BE2C (cell line): ENCODE measurements around the gene GRAMD2B.
A peak's percentile ranks its signal among the peaks of the same experiment; 100 is the strongest.

Experiments
- DNase-seq: peaks from one replicate; pipeline ENCODE4 v3.0.0-alpha.2; 2020
- H3K27me3 ChIP-seq: fragments of 250-450 bp; sonication (Bioruptor Pico); 2 replicates; pipeline ENCODE4 v1.5.1; 2020; ENCODE audit warnings: mild to moderate bottlenecking
- H3K36me3 ChIP-seq: fragments of 250-450 bp; sonication (Bioruptor Pico); 2 replicates; pipeline ENCODE4 v1.5.1; 2020; ENCODE audit warnings: mild to moderate bottlenecking
- H3K4me1 ChIP-seq: fragments of 250-450 bp; sonication (Bioruptor Pico); 2 replicates; pipeline ENCODE4 v1.5.1; 2020
- H3K4me3 ChIP-seq: 2 replicates; pipeline ENCODE4 v1.5.1; 2011; ENCODE audit warnings: low read depth, low read length
- H3K9me3 ChIP-seq: fragments of 250-450 bp; sonication (Bioruptor Pico); 2 replicates; pipeline ENCODE4 v1.5.1; 2020
- CTCF ChIP-seq: IDR thresholded peaks from 2 replicates; pipeline ENCODE4 v1.5.1; 2012; ENCODE audit warnings: mild to moderate bottlenecking, low read depth, low read length

Gene GRAMD2B

GRCh38 chr5:126449751-126450271, 26.6 kb downstream of the GRAMD2B start:
- DNase-seq: no peak
- Histone ChIP-seq H3K4me1 (no peaks in the 10 kb centered on the region), H3K4me3 (no peak overlapping the region), H3K36me3 (no peaks in the 10 kb centered on the region), H3K27me3 (no peaks in the 10 kb centered on the region), H3K9me3 (no peaks in the 10 kb centered on the region)
- TF ChIP-seq CTCF: no peak

- no peaks in the 10 kb centered on the region for H3K36me3 ChIP-seq
- no peak for DNase-seq
Observed at GRCh38 chr5:126450346-126450745, 27.1 kb downstream of the GRAMD2B start.

GRCh38 chr5:126450907-126451306, 27.7 kb downstream of the GRAMD2B start:
- H3K4me1 ChIP-seq: no peaks in the 10 kb centered on the region
- H3K9me3 ChIP-seq: no peaks in the 10 kb centered on the region
- no peak for DNase-seq
- H3K4me3 ChIP-seq: no peak overlapping the region
- no peaks in the 10 kb centered on the region for H3K27me3 ChIP-seq
- no peak for TF ChIP-seq CTCF
- H3K36me3 ChIP-seq: no peaks in the 10 kb centered on the region

More at GRCh38 chr5:126450346-126450745, 27.1 kb downstream of the GRAMD2B start:
- H3K4me3 ChIP-seq: no peak overlapping the region
- no peak for TF ChIP-seq CTCF
- no peaks in the 10 kb centered on the region for H3K27me3 ChIP-seq
- H3K9me3 ChIP-seq: no peaks in the 10 kb centered on the region
- H3K4me1 ChIP-seq: no peaks in the 10 kb centered on the region

- Histone ChIP-seq H3K36me3 (no peaks in the 10 kb centered on the region), H3K9me3 (no peaks in the 10 kb centered on the region), H3K4me3 (no peak overlapping the region), H3K4me1 (no peaks in the 10 kb centered on the region), H3K27me3 (no peaks in the 10 kb centered on the region)
- TF ChIP-seq CTCF: no peak
- no peak for DNase-seq
Observed at GRCh38 chr5:126452477-126452876, 29.3 kb downstream of the GRAMD2B start.

GRCh38 chr5:126454081-126454480, 30.9 kb downstream of the GRAMD2B start:
- Histone ChIP-seq H3K9me3 (no peaks in the 10 kb centered on the region), H3K4me1 (no peaks in the 10 kb centered on the region), H3K4me3 (no peak overlapping the region), H3K36me3 (no peaks in the 10 kb centered on the region), H3K27me3 (no peaks in the 10 kb centered on the region)
- TF ChIP-seq CTCF: no peak
- DNase-seq: peak; percentile 17

GRCh38 chr5:126454535-126454934, 31.3 kb downstream of the GRAMD2B start:
- no peak for TF ChIP-seq CTCF
- Histone ChIP-seq H3K36me3 (no peaks in the 10 kb centered on the region), H3K27me3 (no peaks in the 10 kb centered on the region), H3K4me1 (no peaks in the 10 kb centered on the region), H3K4me3 (no peak overlapping the region), H3K9me3 (no peaks in the 10 kb centered on the region)
- DNase-seq: no peak
